GM10248 (cell line): Measurements from ENCODE around the gene LNX2.

Experiments used
- CTCF ChIA-PET: fragments of 300-600 bp; sonication (Branson Sonifier 250); formaldehyde crosslinking; extraction: SDS; loops from one replicate; lab custom pipeline; 2021; ENCODE audit warnings: antibody characterized with exemption; lab: Yijun Ruan, JAX
- POLR2A ChIA-PET: fragments of 350-650 bp; sonication (Branson Sonifier 250); formaldehyde crosslinking; extraction: SDS; loops from one replicate; lab custom pipeline; 2020; ENCODE audit warnings: antibody characterized with exemption; lab: Yijun Ruan, JAX
- DNase-seq: peaks from one replicate; pipeline ENCODE4 v3.0.0; 2012; ENCODE audit errors: extremely low spot score
- CTCF ChIP-seq: IDR thresholded peaks from 2 replicates; pipeline ENCODE4 v1.5.1; 2012; ENCODE audit warnings: mild to moderate bottlenecking, low read depth; ENCODE audit errors: extremely low read depth, missing control alignments, control extremely low read depth

Gene LNX2

GRCh38 chr13:27587095-27587746 is 33.1 kb downstream of the LNX2 start:
- POLR2A ChIA-PET, result no interaction called here
- CTCF ChIA-PET, result interaction anchor here (1.0 to 1.4 kb wide), 4 partner anchors 14 to 79 kb away, joined by 3 to 4 read pairs (median 3); no protein-coding TSS in a partner anchor
- no peak for TF ChIP-seq CTCF
- no peak for DNase-seq

- CTCF ChIA-PET, result no interaction called here
- no peak for TF ChIP-seq CTCF
- POLR2A ChIA-PET, result no interaction called here
- DNase-seq, result no peak
Measured at GRCh38 chr13:27583645-27584044, 36.7 kb downstream of the LNX2 start.

GRCh38 chr13:27578121-27579030 is 42.0 kb downstream of the LNX2 start:
- no peak for DNase-seq
- ChIA-PET POLR2A (no interaction called here), CTCF (interaction anchor here (1.6 kb wide), 1 partner anchor 12 kb away, joined by 4 read pairs; no protein-coding TSS in a partner anchor)
- no peak for TF ChIP-seq CTCF

- DNase-seq, result no peak
- TF ChIP-seq CTCF, result no peak
- POLR2A ChIA-PET, result no interaction called here
- CTCF ChIA-PET, result no interaction called here
Measured at GRCh38 chr13:27574661-27575060, 45.7 kb downstream of the LNX2 start.

- ChIA-PET POLR2A (no interaction called here), CTCF (interaction anchor here (1.0 to 1.6 kb wide), 4 partner anchors 13 to 47 kb away, joined by 3 to 4 read pairs (median 3); partner anchors contain the start of gene LNX2)
- TF ChIP-seq CTCF, result no peak
- no peak for DNase-seq
Measured at GRCh38 chr13:27573265-27573664, 47.1 kb downstream of the LNX2 start.

- DNase-seq, result no peak
- no peak for TF ChIP-seq CTCF
- ChIA-PET CTCF (interaction anchor here (1.0 to 1.6 kb wide), 4 partner anchors 14 to 26 kb away, joined by 3 to 4 read pairs (median 3); no protein-coding TSS in a partner anchor), POLR2A (no interaction called here)
Measured at GRCh38 chr13:27572234-27572901, 48.0 kb downstream of the LNX2 start.
